Measurements from ENCODE around the gene COL5A3. TPM values are rescaled to one million over a fixed set of nuclear protein-coding genes. Genes with fewer than 3 reads are reported as not detected.
"Not testable (repeated sequence)": the region's sequence is repeated elsewhere in the genome, so short reads cannot be mapped to it uniquely, and the experiment has no call there.

Gene COL5A3
- total and polyA plus RNA-seq, 5 donors from 2014 or later: 0.35 to 2.1 TPM; not detected in 3

DNA sequence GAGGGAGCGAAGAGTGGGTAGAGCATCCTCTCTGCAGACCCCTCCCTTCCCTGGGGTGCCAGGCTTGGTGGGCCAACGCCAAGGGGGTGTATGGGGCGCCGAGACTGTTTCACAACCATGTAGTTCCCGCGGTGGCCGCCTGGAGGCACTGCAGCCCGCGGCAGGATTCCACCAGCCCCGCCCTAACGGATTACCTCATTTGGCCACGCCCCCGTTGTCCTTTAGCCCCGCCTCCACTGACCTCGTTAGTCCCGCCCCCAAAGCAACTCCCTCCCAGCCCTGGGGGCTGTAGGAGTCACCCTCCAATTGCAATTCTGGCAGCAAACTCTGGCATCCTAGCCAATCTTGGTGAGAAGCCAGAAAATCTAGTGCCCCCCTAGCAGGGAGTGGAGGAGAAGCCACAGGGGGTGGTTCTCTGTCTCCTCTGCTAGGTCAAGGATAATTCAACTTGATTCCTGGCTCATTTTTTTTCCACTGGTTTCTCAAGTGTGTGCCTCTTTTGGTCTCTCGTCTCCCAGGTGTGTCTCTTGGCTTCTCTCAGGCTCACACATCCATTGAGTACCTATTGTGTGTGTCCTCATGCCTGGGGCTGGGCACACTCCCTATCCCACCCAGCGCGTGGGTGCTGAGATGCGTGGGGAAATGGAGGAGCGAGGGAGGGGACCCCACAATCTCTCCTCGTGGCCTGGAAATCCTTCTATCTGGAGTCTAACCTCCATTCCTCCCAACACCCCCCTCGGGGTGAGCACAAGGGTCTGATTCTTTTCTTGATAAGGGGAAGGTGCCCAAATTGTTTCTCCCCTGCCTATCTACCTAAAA is 76.0 kb downstream of the COL5A3 start:
- Histone ChIP-seq H3K27me3 (ENCODE audit: control insufficient read depth, insufficient read depth, low read length) (peaks cover 18% of the 10 kb centered on the region), H3K9me3 (ENCODE audit: control insufficient read depth in 2 of 2, low read length in 2 of 2) (no peaks in the 10 kb centered on the region), H3K4me3 (ENCODE audit: low read depth, low read length) (no peak overlapping the region), H3K36me3 (ENCODE audit: control insufficient read depth, insufficient read depth, low read length) (no peaks in the 10 kb centered on the region), H3K4me1 (ENCODE audit: control insufficient read depth, insufficient read depth, low read length, poor library complexity, severe bottlenecking) (peaks cover 31% of the 10 kb centered on the region), H3K27ac (ENCODE audit: insufficient read depth, low read length, poor library complexity, severe bottlenecking) (no peak overlapping the region)
- H3K4me3 Mint-ChIP-seq: peak overlapping the region in 1 of 4 donors; percentile 27
- H3K27me3 Mint-ChIP-seq: peaks cover 59% of the 10 kb centered on the region
- H3K4me1 Mint-ChIP-seq: peaks cover 5 to 30% (median 25%) of the 10 kb centered on the region in 4 donors
- ATAC-seq (ENCODE audit: low read depth in 2 of 2) (peak; percentile 62 to 65), DNase-seq (peak; percentile 65 to 69 (median 67))
- peaks cover 0 to 10% (median 0%) of the 10 kb centered on the region in 7 donors for H3K9me3 Mint-ChIP-seq
- no peaks in the 10 kb centered on the region for H3K36me3 Mint-ChIP-seq
- no peak overlapping the region for H3K27ac Mint-ChIP-seq

DNA sequence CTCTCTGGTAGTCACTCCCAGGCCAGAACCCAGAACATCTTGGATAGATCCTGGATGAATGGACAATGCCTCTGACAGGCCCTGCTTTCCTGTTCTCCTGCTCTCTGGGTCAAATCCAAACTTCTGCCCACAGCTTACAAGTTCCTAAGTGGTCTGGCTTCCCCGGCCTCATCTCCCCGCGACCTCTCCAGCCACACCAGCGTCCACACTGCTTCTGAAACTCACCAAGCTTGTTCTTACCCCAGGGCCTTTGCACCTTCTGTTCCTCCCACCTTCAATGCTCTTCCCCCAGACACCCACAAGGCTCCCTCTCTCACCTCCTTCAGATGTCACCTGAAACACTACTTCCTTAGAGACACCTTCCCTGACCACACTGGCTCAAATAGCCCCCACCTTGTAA is 77.5 kb downstream of the COL5A3 start:
- peaks cover 5 to 30% (median 25%) of the 10 kb centered on the region in 4 donors for H3K4me1 Mint-ChIP-seq
- Histone ChIP-seq H3K36me3 (ENCODE audit: control insufficient read depth, insufficient read depth, low read length) (no peaks in the 10 kb centered on the region), H3K9me3 (ENCODE audit: control insufficient read depth in 2 of 2, low read length in 2 of 2) (no peaks in the 10 kb centered on the region), H3K4me3 (ENCODE audit: low read depth, low read length) (no peak overlapping the region), H3K27ac (ENCODE audit: insufficient read depth, low read length, poor library complexity, severe bottlenecking) (no peak overlapping the region), H3K27me3 (ENCODE audit: control insufficient read depth, insufficient read depth, low read length) (peaks cover 16% of the 10 kb centered on the region), H3K4me1 (ENCODE audit: control insufficient read depth, insufficient read depth, low read length, poor library complexity, severe bottlenecking) (peaks cover 31% of the 10 kb centered on the region)
- no peak for ATAC-seq (ENCODE audit: low read depth in 2 of 2)
- H3K36me3 Mint-ChIP-seq: no peaks in the 10 kb centered on the region
- H3K27ac Mint-ChIP-seq: no peak overlapping the region
- peak overlapping the region in 1 of 4 donors; percentile 61 for H3K4me3 Mint-ChIP-seq
- peaks cover 0 to 10% (median 0%) of the 10 kb centered on the region in 7 donors for H3K9me3 Mint-ChIP-seq
- peaks cover 57% of the 10 kb centered on the region for H3K27me3 Mint-ChIP-seq
- no peak for DNase-seq

DNA sequence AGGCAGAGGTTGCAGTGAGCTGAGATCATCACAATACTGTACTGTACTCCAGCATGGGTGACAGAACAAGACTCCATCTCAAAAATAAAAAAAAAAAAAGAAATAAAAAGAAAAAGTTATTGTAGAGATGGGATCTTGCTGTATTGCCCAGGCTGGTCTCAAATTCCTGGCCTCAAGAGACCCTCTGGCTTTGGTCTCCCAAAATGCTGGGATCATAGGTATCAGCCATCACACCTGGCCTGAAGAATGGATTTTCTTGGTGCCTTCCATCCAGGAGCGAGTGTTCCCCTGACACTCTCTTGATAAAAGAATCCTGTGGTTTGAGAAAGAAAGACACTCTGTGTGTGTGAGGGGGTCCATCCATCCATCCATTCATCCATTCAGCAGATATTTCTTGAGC is 78.7 kb downstream of the COL5A3 start:
- peaks cover 5 to 23% (median 19%) of the 10 kb centered on the region in 4 donors for H3K4me1 Mint-ChIP-seq
- DNase-seq: no peak
- Histone ChIP-seq H3K9me3 (ENCODE audit: control insufficient read depth in 2 of 2, low read length in 2 of 2) (no peaks in the 10 kb centered on the region), H3K4me3 (ENCODE audit: low read depth, low read length) (no peak overlapping the region), H3K36me3 (ENCODE audit: control insufficient read depth, insufficient read depth, low read length) (no peaks in the 10 kb centered on the region), H3K4me1 (ENCODE audit: control insufficient read depth, insufficient read depth, low read length, poor library complexity, severe bottlenecking) (peaks cover 27% of the 10 kb centered on the region), H3K27me3 (ENCODE audit: control insufficient read depth, insufficient read depth, low read length) (peaks cover 13% of the 10 kb centered on the region), H3K27ac (ENCODE audit: insufficient read depth, low read length, poor library complexity, severe bottlenecking) (no peak overlapping the region)
- no peak overlapping the region for H3K27ac Mint-ChIP-seq
- no peaks in the 10 kb centered on the region for H3K36me3 Mint-ChIP-seq
- peaks cover 45% of the 10 kb centered on the region for H3K27me3 Mint-ChIP-seq
- no peak overlapping the region for H3K4me3 Mint-ChIP-seq
- ATAC-seq (ENCODE audit: low read depth in 2 of 2): no peak
- H3K9me3 Mint-ChIP-seq: peaks cover 0 to 7% (median 0%) of the 10 kb centered on the region in 7 donors

DNA sequence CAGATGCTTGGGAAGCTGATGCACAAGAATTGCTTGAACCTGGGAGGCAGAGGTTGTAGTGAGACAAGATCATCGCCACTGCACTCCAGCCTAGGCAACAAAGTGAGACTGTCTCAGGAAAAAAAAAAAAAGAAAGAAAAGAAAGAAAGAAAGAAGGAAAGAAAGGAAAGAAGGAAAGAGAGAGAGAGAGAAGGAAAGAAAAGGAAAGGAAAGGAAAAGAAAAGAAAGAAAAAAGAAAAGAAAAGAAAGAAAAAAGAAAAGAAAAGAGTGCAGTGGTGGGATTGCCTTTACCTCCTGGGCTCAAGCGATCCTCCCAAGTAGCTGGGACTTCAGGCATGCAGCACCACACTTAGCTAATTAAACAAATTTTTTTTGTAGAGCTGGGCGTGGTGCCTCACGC is 86.9 kb downstream of the COL5A3 start:
- Mint-ChIP-seq H3K9me3 (peaks cover 0 to 4% (median 0%) of the 10 kb centered on the region in 7 donors), H3K4me3 (no peak overlapping the region), H3K27ac (no peak overlapping the region), H3K36me3 (no peaks in the 10 kb centered on the region), H3K4me1 (peaks cover 0 to 3% (median 0%) of the 10 kb centered on the region in 4 donors), H3K27me3 (peaks cover 3% of the 10 kb centered on the region)
- Histone ChIP-seq H3K4me3 (ENCODE audit: low read depth, low read length) (no peak overlapping the region), H3K36me3 (ENCODE audit: control insufficient read depth, insufficient read depth, low read length) (no peaks in the 10 kb centered on the region), H3K27me3 (ENCODE audit: control insufficient read depth, insufficient read depth, low read length) (peaks cover 5% of the 10 kb centered on the region), H3K27ac (ENCODE audit: insufficient read depth, low read length, poor library complexity, severe bottlenecking) (no peak overlapping the region), H3K4me1 (ENCODE audit: control insufficient read depth, insufficient read depth, low read length, poor library complexity, severe bottlenecking) (no peaks in the 10 kb centered on the region), H3K9me3 (ENCODE audit: control insufficient read depth in 2 of 2, low read length in 2 of 2) (no peaks in the 10 kb centered on the region)
- ATAC-seq (ENCODE audit: low read depth in 2 of 2) (no peak), DNase-seq (no peak)

DNA sequence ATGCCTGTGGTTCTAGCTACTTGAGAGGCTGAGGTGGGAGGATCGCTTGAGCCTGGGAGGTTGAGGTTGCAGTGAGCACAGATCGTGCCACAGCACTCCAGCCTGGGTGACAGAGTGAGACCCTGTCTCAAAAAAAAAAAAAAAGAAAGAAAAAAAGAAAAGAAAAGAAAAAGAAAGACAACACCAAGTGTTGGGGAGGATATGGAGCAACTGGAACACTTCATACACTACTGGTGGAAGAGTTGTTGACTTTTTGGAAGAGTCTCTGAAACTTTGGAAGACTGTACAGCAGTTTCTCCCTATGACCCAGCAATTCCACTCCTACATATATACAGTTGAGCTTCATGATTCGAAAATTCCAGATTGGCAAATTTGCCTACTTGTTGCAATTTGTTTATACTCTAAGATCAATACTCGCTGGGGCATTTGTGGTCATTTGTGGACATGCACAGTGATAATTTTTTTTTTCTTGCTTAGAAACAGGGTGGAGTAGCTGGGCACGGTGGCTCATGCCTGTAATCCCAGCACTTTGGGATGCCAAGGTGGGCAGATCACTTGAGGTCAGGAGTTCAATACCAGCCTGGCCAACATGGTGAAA is 87.4 kb downstream of the COL5A3 start:
- not testable (repeated sequence) for H3K4me3 ChIP-seq (ENCODE audit: low read depth, low read length); H3K9me3 ChIP-seq (ENCODE audit: control insufficient read depth in 2 of 2, low read length in 2 of 2); H3K36me3 Mint-ChIP-seq; H3K4me1 Mint-ChIP-seq; H3K4me3 Mint-ChIP-seq; H3K4me1 ChIP-seq (ENCODE audit: control insufficient read depth, insufficient read depth, low read length, poor library complexity, severe bottlenecking); H3K9me3 Mint-ChIP-seq; DNase-seq; H3K27ac ChIP-seq (ENCODE audit: insufficient read depth, low read length, poor library complexity, severe bottlenecking); H3K36me3 ChIP-seq (ENCODE audit: control insufficient read depth, insufficient read depth, low read length); H3K27ac Mint-ChIP-seq; ATAC-seq (ENCODE audit: low read depth in 2 of 2); H3K27me3 Mint-ChIP-seq; H3K27me3 ChIP-seq (ENCODE audit: control insufficient read depth, insufficient read depth, low read length)

DNA sequence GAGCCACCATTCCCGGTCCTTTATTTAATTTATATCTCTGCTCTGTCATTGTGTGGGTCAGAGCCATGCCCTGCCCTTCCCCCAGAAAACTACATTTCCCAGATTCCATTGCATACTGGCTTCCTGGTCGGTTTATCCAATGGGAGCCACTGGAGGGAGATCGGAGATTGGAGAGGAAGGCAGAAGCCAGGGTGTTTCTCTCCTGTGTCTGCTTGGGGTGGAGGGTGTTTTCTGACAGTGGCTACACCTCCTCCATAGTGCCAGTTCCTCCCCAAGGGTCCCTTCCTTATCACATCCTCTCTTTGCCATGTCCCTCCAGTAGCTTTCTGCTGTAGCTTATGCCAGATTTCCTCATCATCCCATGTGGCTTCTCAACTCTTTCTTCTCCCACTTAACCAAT is 93.0 kb downstream of the COL5A3 start:
- H3K27ac Mint-ChIP-seq: peak overlapping the region in 1 of 3 donors; percentile 8
- H3K4me1 Mint-ChIP-seq: peaks cover 4 to 13% (median 7%) of the 10 kb centered on the region in 4 donors
- Histone ChIP-seq H3K27me3 (ENCODE audit: control insufficient read depth, insufficient read depth, low read length) (peaks cover 3% of the 10 kb centered on the region), H3K9me3 (ENCODE audit: control insufficient read depth in 2 of 2, low read length in 2 of 2) (no peaks in the 10 kb centered on the region), H3K36me3 (ENCODE audit: control insufficient read depth, insufficient read depth, low read length) (no peaks in the 10 kb centered on the region), H3K4me1 (ENCODE audit: control insufficient read depth, insufficient read depth, low read length, poor library complexity, severe bottlenecking) (peaks cover 19% of the 10 kb centered on the region), H3K27ac (ENCODE audit: insufficient read depth, low read length, poor library complexity, severe bottlenecking) (no peak overlapping the region), H3K4me3 (ENCODE audit: low read depth, low read length) (no peak overlapping the region)
- no peak overlapping the region for H3K4me3 Mint-ChIP-seq
- H3K36me3 Mint-ChIP-seq: no peaks in the 10 kb centered on the region
- H3K9me3 Mint-ChIP-seq: peaks cover 0 to 2% (median 0%) of the 10 kb centered on the region in 7 donors
- DNase-seq (peak in 1 of 3 donors; percentile 13), ATAC-seq (ENCODE audit: low read depth in 2 of 2) (no peak)
- peaks cover 23% of the 10 kb centered on the region for H3K27me3 Mint-ChIP-seq

DNA sequence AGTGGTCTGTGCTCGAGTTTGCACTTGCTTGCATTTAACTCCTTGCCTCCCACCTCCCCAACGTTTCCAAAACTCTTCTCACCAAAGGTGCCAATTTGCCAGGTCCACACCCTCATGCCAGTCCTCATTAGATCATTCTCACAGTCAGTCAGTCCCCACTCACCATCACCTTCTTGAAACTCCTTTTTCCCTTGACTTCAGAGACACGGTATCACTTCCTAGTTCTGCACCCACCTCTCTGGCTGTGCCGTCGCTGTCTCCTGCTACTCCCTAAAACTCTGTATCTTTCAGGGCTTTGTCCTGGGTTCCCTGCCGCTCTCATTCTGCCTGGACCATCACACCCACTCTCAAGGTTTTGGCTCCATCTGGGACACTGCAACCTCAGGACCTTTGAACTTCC is 93.6 kb downstream of the COL5A3 start:
- Histone ChIP-seq H3K4me3 (ENCODE audit: low read depth, low read length) (no peak overlapping the region), H3K27ac (ENCODE audit: insufficient read depth, low read length, poor library complexity, severe bottlenecking) (no peak overlapping the region), H3K36me3 (ENCODE audit: control insufficient read depth, insufficient read depth, low read length) (no peaks in the 10 kb centered on the region), H3K27me3 (ENCODE audit: control insufficient read depth, insufficient read depth, low read length) (peaks cover 8% of the 10 kb centered on the region), H3K4me1 (ENCODE audit: control insufficient read depth, insufficient read depth, low read length, poor library complexity, severe bottlenecking) (peaks cover 19% of the 10 kb centered on the region), H3K9me3 (ENCODE audit: control insufficient read depth in 2 of 2, low read length in 2 of 2) (no peaks in the 10 kb centered on the region)
- DNase-seq: no peak
- Mint-ChIP-seq H3K36me3 (no peaks in the 10 kb centered on the region), H3K4me1 (peaks cover 4 to 13% (median 7%) of the 10 kb centered on the region in 4 donors), H3K27me3 (peaks cover 23% of the 10 kb centered on the region), H3K27ac (no peak overlapping the region), H3K4me3 (peak overlapping the region in 3 of 4 donors; percentile 2 to 47 (median 18)), H3K9me3 (peaks cover 0 to 2% (median 0%) of the 10 kb centered on the region in 7 donors)
- ATAC-seq (ENCODE audit: low read depth in 2 of 2): no peak

All from CD4-positive, CD25-positive, alpha-beta regulatory T cell (primary cell).